Prostate gland (tissue), 2 donors: Measurements from ENCODE around the gene OR2H2. TPM values are rescaled to one million over a fixed set of nuclear protein-coding genes. Genes with fewer than 3 reads are reported as not detected.

Experiments used
- DNase-seq: peaks from one replicate; pipeline ENCODE4 v3.0.0-alpha.2; 2019; ENCODE audit warnings: low spot score
- H3K27ac ChIP-seq, 2 donors: fragments of 200-600 bp; sonication (generic); 2 replicates each; pipeline ENCODE4 v1.5.1; 2017 to 2019
- H3K27me3 ChIP-seq: fragments of 200-600 bp; sonication (generic); replicated peaks from 2 replicates; pipeline ENCODE4 v1.5.1; 2019; ENCODE audit not compliant: insufficient read depth
- H3K36me3 ChIP-seq, 2 donors: fragments of 200-600 bp; sonication (generic); 1 replicate in 1 of 2; 2 replicates in 1 of 2; pipeline versions ENCODE4 v1.5.1 to v1.8.1; 2017 to 2019
- H3K4me1 ChIP-seq: fragments of 200-600 bp; sonication (generic); replicated peaks from 2 replicates; pipeline ENCODE4 v1.5.1; 2019
- H3K4me3 ChIP-seq, 2 donors: fragments of 200-600 bp; sonication (generic); 2 replicates each; pipeline ENCODE4 v1.5.1; 2017 to 2019
- H3K9me3 ChIP-seq: fragments of 200-600 bp; sonication (generic); 2 replicates; pipeline ENCODE4 v1.5.1; 2017
- POLR2A ChIP-seq: fragments of 450-650 bp; IDR thresholded peaks from one replicate; pipeline ENCODE4 v1.6.1; 2016; ENCODE audit warnings: antibody characterized with exemption, mild to moderate bottlenecking
- POLR2AphosphoS5 ChIP-seq: sonication (generic); formaldehyde crosslinking; IDR thresholded peaks from one replicate; pipeline ENCODE4 v1.6.1; 2017; ENCODE audit warnings: antibody characterized with exemption
- WGBS: methylation state at CpG from one replicate; pipeline ENCODE4 v1.1.5; 2018; 5-methylcytosine and 5-hydroxymethylcytosine counted together
- intact Hi-C: fragments of 100-400 bp; cut with DNase I; formaldehyde crosslinking; loops from one replicate; pipeline ENCODE4 v1.14.2; 2022
- total RNA-seq, 2 donors: library from RNA; depleted of rRNA; stranded (reverse); fragments of >200 nt; gene quantifications; one replicate each; pipeline ENCODE4 v1.1.0, GENCODE V29; 2016
- TF ChIP-seq, protein P1 (sequence below), 4 experiments: fragments of 200-600 bp in 2 of 4; fragments of 450-650 bp in 2 of 4; sonication (generic) in 2 of 4; IDR thresholded peaks; 1 replicate in 3 of 4; 2 replicates in 1 of 4; pipeline ENCODE4 v1.5.1; 2016 to 2019; ENCODE audit warnings: antibody characterized with exemption in 4 of 4, mild to moderate bottlenecking in 2 of 4, moderate library complexity in 2 of 4

OR2H2 gene
- total RNA-seq, 2 donors from 2014 or later = not detected

DNA sequence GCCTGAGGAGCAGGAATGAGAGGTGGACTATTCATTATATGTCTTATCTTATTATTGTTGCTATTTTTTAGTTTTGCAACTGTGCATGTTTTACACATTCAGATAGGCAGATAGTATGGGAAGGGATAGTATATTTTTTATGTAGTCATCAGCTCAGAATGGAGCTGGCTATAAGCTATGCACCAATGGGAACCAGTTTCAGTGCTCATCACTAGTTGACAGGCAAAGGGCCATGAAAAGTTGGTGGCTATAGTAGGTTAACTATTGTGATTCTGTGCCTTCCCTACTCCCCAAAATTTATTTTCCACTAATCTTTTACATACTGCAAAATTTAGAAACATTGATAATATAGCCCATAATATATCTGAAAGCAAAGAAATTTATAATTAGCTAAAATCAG, 20.0 kb upstream of the OR2H2 start:
- intact Hi-C loops = no loop called here
- H3K9me3 ChIP-seq = no peaks in the 10 kb centered on the region
- no peaks in the 10 kb centered on the region for H3K36me3 ChIP-seq
- no peaks in the 10 kb centered on the region for H3K27me3 ChIP-seq
- DNase-seq = no peak
- no peaks in the 10 kb centered on the region for H3K4me1 ChIP-seq
- H3K4me3 ChIP-seq = no peak overlapping the region
- TF ChIP-seq, protein P1, sequence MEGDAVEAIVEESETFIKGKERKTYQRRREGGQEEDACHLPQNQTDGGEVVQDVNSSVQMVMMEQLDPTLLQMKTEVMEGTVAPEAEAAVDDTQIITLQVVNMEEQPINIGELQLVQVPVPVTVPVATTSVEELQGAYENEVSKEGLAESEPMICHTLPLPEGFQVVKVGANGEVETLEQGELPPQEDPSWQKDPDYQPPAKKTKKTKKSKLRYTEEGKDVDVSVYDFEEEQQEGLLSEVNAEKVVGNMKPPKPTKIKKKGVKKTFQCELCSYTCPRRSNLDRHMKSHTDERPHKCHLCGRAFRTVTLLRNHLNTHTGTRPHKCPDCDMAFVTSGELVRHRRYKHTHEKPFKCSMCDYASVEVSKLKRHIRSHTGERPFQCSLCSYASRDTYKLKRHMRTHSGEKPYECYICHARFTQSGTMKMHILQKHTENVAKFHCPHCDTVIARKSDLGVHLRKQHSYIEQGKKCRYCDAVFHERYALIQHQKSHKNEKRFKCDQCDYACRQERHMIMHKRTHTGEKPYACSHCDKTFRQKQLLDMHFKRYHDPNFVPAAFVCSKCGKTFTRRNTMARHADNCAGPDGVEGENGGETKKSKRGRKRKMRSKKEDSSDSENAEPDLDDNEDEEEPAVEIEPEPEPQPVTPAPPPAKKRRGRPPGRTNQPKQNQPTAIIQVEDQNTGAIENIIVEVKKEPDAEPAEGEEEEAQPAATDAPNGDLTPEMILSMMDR (IDR thresholded peaks at IDR 0.05) = no peak
- TF ChIP-seq POLR2AphosphoS5 (no peak), POLR2A (no peak)
- no peak overlapping the region for H3K27ac ChIP-seq

DNA sequence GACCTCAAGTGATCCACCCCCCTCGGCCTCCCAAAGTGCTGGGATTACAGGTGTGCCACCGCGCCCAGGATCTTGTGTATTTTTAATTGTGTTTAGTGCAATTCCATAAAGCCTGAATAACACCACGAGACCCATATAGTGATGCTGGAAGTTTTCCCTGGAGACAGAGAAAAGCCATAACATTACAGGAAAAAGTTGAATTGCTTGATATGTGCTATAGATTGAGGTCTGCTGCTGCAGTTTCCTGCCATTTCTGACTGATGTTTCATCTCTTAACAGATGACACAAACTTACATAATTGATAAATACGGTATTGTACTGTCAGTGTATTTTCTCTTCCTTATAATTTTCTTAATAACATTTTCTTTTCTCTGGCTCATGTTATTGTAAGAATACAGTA, 18.1 kb upstream of the OR2H2 start:
- Histone ChIP-seq H3K4me1 (no peaks in the 10 kb centered on the region), H3K9me3 (no peaks in the 10 kb centered on the region), H3K27me3 (no peaks in the 10 kb centered on the region), H3K4me3 (no peak overlapping the region), H3K27ac (no peak overlapping the region), H3K36me3 (no peaks in the 10 kb centered on the region)
- no peak for DNase-seq
- TF ChIP-seq POLR2A (no peak), POLR2AphosphoS5 (no peak)
- TF ChIP-seq, protein P1 (IDR thresholded peaks at IDR 0.05) = no peak
- 76% methylated on average over 5 of the region's 5 CpGs for whole genome bisulfite sequencing
- intact Hi-C loops = no loop called here

DNA sequence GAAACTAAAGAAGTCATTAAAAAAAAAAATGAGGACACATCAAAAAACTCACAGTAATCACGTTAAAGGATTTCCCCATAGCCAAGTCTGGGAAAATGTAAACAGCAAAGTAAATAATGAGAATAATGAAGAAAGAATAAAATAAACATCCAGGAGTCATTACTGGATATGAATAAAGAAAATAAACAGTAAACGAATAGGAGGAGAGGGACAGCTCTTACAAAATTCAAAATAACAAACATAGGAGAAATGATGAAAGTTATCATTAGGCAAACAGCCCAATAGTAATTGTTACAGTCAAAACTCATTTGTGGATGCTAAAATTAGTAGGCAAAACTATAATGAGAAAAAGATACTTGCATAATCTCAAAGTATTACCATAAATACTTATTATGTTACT, 17.4 kb upstream of the OR2H2 start:
- no peak overlapping the region for H3K4me3 ChIP-seq
- no peaks in the 10 kb centered on the region for H3K4me1 ChIP-seq
- no peaks in the 10 kb centered on the region for H3K36me3 ChIP-seq
- intact Hi-C loops = no loop called here
- DNase-seq = no peak
- no peak overlapping the region for H3K27ac ChIP-seq
- 31% methylated on average over 2 of the region's 2 CpGs for WGBS
- H3K9me3 ChIP-seq = no peaks in the 10 kb centered on the region
- TF ChIP-seq, protein P1 (IDR thresholded peaks at IDR 0.05) = no peak
- TF ChIP-seq POLR2A = no peak
- TF ChIP-seq POLR2AphosphoS5 = no peak
- no peaks in the 10 kb centered on the region for H3K27me3 ChIP-seq

GRCh38 chr6:29567991-29568390, 16.9 kb upstream of the OR2H2 start:
- WGBS = 65% methylated on average over 5 of the region's 5 CpGs
- DNase-seq = no peak
- Histone ChIP-seq H3K36me3 (no peaks in the 10 kb centered on the region), H3K9me3 (no peaks in the 10 kb centered on the region), H3K27me3 (no peaks in the 10 kb centered on the region), H3K4me1 (no peaks in the 10 kb centered on the region), H3K4me3 (no peak overlapping the region), H3K27ac (no peak overlapping the region)
- TF ChIP-seq, protein P1 (IDR thresholded peaks at IDR 0.05) = no peak
- TF ChIP-seq POLR2A (no peak), POLR2AphosphoS5 (no peak)
- intact Hi-C loops = no loop called here

DNA sequence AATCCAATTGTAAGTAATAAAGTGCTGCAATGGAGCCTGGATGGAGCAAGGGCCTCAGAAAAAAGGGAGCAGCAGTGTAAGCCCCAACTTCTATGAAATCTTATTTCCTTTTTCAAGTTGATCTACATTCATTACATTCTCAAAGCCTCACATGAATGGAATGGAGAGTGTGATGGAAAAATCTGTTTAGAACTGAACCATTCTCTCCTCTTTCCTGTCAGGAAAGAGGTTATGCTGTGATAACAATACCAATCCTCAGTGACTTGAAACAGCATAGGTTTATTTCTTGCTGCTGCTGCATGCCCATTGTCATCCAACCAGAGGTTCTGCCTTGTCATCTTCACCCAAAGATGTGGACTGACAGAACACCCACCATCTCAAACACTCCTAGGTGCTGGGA, 8.9 kb upstream of the OR2H2 start:
- TF ChIP-seq POLR2A (no peak), POLR2AphosphoS5 (no peak)
- TF ChIP-seq, protein P1 (IDR thresholded peaks at IDR 0.05) = no peak
- DNase-seq = no peak
- no peaks in the 10 kb centered on the region for H3K36me3 ChIP-seq
- no peaks in the 10 kb centered on the region for H3K9me3 ChIP-seq
- intact Hi-C loops = no loop called here
- no peaks in the 10 kb centered on the region for H3K4me1 ChIP-seq
- no peak overlapping the region for H3K27ac ChIP-seq
- H3K27me3 ChIP-seq = no peaks in the 10 kb centered on the region
- no peak overlapping the region for H3K4me3 ChIP-seq
